DMS53 treated with DMSO at 0.1 percent for 48 hours (cell line): Measurements from ENCODE around the gene DCUN1D5.

Experiments
- DNase-seq: peaks from one replicate; lab custom pipeline; 2025; ENCODE audit not compliant: unreplicated experiment; lab: John Stamatoyannopoulos, UW

DCUN1D5 gene

GRCh38 chr11:103091801-103092524, at the start of gene DCUN1D5:
Gene DCUN1D5 (minus strand): TSS chr11:103092160. CDS start chr11:103091872, 288 bp downstream.
- peak; percentile 98 for DNase-seq

DNA sequence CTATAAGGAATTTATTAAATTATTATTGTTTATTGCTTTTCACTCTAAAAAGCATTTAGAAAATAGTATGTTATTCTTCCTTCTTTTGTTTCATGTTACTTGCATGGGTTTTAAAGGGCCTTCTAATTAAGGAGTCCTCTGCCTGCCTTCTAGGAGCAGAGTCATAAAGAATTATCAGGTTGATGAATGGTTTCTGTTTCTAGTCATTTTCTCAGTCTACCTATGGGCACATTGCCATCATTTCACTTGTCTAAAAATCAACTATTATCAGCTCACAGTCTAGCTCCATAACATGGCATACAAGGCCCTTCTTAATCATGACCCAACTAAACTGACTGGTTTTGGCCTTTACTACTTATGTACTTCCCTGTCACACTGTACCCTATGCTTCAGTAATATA, 33.5 kb upstream of the DCUN1D5 start:
- DNase-seq = no peak

DNA sequence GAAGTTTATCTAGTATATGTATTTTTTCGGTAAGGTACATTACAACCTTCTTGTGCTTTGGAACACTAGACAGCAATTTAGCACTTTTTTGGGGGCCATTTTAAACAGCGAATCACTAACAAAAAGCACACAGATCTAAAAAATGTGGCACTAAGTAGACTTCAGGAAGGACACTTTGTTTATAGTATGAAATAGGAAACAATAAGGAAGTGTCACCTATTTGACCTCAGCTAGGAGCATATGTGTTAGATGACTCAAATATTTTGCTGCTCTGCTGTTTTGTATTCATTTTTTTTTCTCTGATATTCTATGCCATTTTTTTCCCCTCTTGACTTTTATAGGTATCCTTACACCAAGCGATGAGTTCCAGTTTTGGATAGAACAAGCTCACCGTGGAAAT, 22.9 kb upstream of the DCUN1D5 start:
- no peak for DNase-seq

GRCh38 chr11:103112364-103112763, 20.4 kb upstream of the DCUN1D5 start:
- no peak for DNase-seq

DNA sequence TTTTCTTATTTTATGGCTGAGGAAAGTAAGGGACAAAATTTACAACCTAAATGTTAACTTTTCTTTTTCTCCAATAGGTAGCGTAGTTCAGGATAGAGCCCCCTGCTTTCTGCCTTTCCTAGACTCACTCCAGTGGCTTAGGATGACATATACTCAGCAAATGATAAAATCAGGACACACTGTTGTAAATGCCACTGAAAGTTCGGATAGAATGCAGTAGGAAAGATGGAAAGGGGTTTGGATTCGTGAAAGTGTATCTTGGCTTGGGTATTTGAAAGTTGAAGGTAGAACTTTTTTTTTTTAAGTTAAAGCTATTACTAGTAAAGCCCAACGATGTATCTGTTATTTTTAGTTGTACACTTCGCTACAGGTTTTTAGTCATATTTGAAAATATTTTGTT, 19.4 kb upstream of the DCUN1D5 start:
- DNase-seq = no peak

DNA sequence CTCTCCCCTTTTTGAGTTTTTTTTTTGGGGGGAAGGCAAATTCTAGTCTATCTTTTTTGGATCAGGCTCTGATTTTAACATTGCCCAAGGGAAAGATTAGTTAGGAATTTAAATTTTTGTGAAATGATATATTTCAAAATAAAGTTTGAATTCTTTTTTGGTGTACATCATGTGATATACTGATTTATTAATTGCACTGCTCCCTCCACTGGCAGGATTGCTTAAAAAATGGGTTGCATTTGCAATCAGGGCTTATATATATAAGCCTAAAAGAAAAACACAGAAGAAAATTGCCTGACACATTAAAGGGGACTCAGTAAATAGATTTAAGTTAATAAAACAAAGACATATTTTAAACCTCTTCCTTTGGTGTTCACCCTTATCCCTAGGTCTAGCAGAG, 18.4 kb upstream of the DCUN1D5 start:
- DNase-seq = no peak

GRCh38 chr11:103109818-103110388, 17.9 kb upstream of the DCUN1D5 start:
- DNase-seq = peak; percentile 73

DNA sequence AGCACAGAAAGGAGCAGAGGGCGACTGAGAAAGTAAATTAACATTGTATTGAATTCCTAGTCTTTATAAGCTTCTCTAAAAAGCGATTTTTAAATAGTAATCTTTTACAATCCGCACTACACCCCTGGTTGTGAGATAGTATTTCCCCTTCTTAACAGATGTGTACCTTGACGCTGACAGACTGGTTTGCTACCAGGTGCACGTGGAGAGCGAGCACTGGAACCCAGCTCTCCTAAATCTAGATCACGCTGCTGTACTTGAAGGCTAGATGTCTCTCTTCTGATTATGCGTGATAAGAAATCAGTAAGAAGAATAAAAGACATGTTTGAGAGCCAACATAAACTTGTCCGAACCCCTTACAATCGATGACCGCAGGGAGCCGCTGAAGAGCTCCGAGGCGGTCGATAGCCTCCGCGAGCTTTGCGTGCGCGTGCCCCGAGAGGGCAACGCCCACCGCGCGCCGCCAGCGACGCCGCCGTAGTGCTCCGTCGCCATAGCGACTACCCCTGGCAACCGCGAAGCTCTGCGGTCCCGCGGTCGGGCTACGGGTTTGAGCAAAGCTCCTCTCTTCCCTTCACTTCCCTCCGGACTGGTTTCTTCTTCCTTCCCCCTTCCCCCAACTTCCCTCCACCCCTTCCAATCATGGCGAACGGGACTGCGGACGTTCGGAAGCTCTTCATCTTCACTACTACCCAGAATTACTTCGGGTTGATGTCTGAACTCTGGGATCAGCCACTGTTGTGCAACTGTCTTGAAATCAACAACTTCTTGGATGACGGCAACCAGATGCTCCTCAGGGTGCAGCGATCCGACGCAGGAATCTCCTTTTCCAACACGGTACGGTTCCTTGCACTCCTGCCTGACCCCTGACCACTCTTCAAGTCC, 17.2 kb upstream of the DCUN1D5 start, which contains the start of gene DYNC2H1:
Gene DYNC2H1, plus strand, starts transcription at position 494 of the 885 bp plus-strand sequence. Its CDS starts 149 bp downstream, at position 643.
- DNase-seq = peak; percentile 95

GRCh38 chr11:103097279-103097678, 5.3 kb upstream of the DCUN1D5 start:
- no peak for DNase-seq

DNA sequence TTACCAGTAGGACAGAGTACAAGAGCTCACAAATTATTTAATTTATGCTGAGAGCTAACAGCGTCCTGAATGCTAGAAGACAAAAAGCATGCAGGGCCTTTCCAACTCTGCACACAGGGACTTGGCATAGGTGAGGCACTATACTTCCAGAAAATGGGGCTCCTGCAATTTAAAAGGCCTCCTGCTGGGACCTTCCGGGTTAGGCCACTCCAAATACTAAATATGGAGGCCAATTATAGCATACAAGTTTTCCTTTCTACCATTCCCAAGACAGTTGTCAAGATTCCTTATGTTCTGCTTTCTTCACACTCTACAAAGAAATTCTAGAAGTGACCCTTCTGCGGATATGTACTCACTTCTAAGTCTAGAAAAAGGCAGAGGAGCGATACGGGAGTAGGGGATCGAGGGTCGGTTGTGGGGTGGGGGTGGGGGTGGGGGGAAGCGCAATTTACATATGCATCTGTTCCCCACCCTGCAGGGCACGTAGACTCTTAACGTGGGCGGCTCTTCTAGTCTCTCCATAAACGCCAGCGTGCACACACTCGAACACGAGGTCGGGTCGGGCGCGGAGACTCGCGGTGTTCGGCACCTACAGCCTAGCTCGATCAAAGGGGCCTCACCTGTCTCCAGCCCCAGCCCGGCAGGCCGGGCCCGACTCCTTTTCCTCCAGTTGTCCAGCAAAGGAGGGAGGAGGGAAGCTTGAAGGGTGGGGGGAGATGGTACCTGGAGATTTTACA, 728 bp downstream of the DCUN1D5 start:
- peak; percentile 27 for DNase-seq

DNA sequence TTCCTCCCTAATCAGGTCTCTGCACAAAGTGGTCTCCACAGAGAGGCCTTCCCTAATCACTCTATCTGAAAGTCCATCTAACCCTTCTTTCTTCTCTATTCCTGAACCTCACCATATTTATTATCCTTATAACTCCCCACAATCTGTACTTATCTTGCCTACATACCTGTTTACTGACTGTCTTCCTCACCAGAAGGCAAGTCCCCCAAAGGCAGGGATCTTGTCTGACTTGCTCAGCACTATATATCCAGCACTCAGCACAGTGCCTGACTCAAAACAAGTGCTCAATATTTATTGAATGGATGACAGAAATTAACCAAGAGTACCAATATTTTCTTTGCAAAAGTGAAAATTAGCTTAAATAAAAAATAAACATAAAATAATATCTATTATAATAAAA, 5.5 kb downstream of the DCUN1D5 start:
- DNase-seq = no peak

- no peak for DNase-seq
Observed at GRCh38 chr11:103085758-103086365, 6.1 kb downstream of the DCUN1D5 start.

- DNase-seq = no peak
Observed at GRCh38 chr11:103079833-103080232, 12.1 kb downstream of the DCUN1D5 start.

- DNase-seq = no peak
Observed at GRCh38 chr11:103078710-103079109, 13.2 kb downstream of the DCUN1D5 start.

DNA sequence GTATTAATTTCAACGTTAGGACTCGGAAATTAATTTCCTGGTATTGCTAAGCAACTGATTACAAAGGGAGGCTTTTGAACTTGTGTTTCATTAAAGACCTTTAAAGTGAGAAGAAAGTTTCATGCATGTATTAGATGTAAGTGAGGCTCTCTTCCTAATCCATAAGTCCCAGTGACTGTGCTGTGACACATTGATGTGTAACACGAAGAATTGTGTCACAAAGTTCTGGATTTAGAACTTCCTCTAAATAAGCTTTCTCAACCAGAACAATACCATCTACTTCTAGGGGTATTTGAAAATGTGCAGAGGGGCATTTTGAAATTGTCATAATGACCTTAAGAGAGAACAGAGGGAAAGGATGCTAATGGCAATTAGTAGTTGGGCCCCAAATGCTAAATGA, 14.4 kb downstream of the DCUN1D5 start:
- no peak for DNase-seq

DNA sequence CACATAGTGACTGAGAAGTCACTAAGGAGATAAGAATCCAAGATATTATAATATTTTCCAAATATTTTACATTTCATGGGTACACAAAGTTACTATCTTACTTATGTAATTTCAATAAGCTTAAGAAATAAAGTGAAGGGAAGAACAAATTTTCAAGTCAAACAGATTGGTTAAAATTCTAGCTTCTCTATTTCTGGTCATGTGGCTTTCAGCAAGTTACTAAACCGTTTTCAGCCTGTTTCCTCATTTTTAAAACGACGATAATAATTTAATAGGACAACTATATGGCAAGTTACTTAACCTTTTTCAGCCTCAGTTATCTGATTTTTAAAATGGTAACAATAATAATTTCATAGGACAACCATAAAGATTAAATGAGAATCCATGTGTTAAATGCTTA, 15.6 kb downstream of the DCUN1D5 start:
- DNase-seq = no peak

- no peak for DNase-seq
Observed at GRCh38 chr11:103071008-103071407, 21.0 kb downstream of the DCUN1D5 start.

DNA sequence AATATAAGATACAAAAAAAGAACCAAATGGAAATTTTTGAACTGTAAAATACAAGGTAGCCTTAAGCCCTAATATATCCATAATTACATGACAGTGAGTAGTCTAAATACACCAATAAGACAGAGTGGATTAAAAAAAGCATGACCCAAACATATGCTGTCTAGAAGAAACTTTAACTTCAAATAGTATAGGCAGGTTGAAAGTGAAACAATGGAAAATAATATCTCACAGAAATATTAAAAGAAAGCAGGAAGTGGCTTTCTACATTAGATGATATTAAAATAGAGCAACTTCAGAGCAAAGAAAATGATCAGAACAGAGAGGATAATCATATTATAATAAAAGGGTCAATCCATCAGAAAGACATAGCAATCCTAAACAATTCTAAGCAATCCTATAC, 21.8 kb downstream of the DCUN1D5 start:
- DNase-seq = no peak

DNA sequence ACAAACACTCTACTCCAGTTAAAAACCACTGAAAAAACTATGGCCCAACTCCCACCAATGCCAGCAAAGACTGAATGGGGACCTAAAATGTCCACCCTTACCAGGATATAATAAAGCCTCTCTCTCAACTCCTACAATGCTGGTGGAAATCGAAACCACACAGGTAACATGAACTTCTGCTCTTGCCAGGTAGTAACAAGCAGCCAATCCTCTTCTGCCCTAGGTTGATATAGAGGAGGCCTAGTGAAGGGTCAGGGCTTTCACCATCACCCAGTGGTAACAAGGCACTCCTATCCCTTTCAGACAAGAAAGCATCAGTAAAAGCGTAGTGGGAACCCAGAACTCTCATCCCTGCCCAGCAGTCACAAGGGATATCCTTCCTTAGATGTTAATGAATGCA, 22.6 kb downstream of the DCUN1D5 start:
- no peak for DNase-seq

GRCh38 chr11:103067118-103067517, 24.8 kb downstream of the DCUN1D5 start:
- DNase-seq = no peak

GRCh38 chr11:103061656-103062055, 30.3 kb downstream of the DCUN1D5 start:
- no peak for DNase-seq
